Ishikawa (cell line): ENCODE measurements around the gene PAQR9.

ENCODE experiments used
- CREB1 ChIP-seq: IDR thresholded peaks from 2 replicates; pipeline ENCODE4 v1.6.1; 2012; ENCODE audit warnings: low read depth
- YY1 ChIP-seq: IDR thresholded peaks from 2 replicates; pipeline ENCODE4 v1.6.1; 2012; ENCODE audit warnings: low read depth
- TF ChIP-seq, protein P1 (sequence below): IDR thresholded peaks from 2 replicates; pipeline ENCODE4 v1.6.1; 2012

- no peak for TF ChIP-seq CREB1
- TF ChIP-seq YY1: no peak
- TF ChIP-seq, protein P1, sequence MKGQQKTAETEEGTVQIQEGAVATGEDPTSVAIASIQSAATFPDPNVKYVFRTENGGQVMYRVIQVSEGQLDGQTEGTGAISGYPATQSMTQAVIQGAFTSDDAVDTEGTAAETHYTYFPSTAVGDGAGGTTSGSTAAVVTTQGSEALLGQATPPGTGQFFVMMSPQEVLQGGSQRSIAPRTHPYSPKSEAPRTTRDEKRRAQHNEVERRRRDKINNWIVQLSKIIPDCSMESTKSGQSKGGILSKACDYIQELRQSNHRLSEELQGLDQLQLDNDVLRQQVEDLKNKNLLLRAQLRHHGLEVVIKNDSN: no peak
Observed at GRCh38 chr3:142940472-142940871, 23.0 kb downstream of the PAQR9 start.
